Peyer's patch (tissue), 4 donors: ENCODE data around the gene VASN.

ENCODE experiments used
- POLR2A ChIP-seq, 2 donors: fragments of 450-650 bp; IDR thresholded peaks; one replicate each; pipeline ENCODE4 v1.5.1; 2017; ENCODE audit warnings: antibody characterized with exemption in 2 of 2, mild to moderate bottlenecking in 2 of 2, moderate library complexity in 2 of 2
- TF ChIP-seq, protein P1 (sequence below), 6 experiments: fragments of 450-650 bp in 4 of 6; fragments of 200-600 bp in 2 of 6; sonication (generic) in 1 of 6; IDR thresholded peaks; one replicate each; pipeline ENCODE4 v1.5.1; 2017 to 2019; ENCODE audit warnings: antibody characterized with exemption in 6 of 6, mild to moderate bottlenecking in 3 of 6, moderate library complexity in 1 of 6

DNA sequence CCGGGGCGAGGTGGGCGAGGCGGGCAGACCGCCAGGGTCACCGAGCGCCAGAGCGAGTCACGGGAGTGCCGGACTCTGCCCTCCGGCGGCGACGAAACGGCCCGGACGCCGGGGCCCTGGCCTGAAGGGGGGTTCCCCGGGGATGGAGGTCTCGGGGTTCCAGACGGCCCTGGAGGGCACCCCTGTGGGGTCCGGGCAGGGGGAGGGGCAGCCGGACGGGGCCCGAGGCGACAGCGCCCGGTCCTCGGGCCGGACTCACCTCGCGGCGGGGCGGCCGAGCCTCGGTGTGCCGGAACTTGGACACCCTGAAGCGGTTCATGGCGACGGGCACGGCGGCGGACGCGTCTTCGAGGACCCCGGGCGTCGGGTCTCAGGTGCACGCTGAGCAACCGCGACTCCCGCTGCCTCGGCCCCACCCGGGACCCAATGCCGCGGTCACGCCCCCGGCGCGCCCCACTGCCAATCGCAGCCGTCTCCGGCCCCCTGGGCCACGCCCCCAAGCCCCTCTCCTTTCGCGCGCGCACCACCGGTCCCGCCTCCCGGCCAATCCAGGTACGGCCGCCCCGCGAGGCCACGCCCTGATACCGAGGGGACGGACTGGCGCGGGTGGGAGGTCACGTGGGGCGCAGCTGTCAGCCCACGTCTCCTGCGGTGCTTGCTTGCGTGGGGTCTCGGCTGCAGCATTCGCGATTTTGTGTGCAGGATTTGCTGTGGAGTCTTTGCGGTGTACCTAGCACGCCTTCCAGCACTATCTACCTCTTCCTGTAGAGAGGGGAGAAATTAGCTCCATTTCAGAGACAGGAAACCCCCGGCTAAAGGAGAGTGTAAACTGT lies 44.8 kb downstream of the VASN start, which contains the start of gene CORO7:
- TF ChIP-seq, protein P1, sequence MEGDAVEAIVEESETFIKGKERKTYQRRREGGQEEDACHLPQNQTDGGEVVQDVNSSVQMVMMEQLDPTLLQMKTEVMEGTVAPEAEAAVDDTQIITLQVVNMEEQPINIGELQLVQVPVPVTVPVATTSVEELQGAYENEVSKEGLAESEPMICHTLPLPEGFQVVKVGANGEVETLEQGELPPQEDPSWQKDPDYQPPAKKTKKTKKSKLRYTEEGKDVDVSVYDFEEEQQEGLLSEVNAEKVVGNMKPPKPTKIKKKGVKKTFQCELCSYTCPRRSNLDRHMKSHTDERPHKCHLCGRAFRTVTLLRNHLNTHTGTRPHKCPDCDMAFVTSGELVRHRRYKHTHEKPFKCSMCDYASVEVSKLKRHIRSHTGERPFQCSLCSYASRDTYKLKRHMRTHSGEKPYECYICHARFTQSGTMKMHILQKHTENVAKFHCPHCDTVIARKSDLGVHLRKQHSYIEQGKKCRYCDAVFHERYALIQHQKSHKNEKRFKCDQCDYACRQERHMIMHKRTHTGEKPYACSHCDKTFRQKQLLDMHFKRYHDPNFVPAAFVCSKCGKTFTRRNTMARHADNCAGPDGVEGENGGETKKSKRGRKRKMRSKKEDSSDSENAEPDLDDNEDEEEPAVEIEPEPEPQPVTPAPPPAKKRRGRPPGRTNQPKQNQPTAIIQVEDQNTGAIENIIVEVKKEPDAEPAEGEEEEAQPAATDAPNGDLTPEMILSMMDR (IDR thresholded peaks at IDR 0.05): peak in 3 of 6 experiments; percentile 25 to 56 (median 34)
- peak; percentile 79 to 84 for TF ChIP-seq POLR2A (IDR thresholded peaks at IDR 0.05)
